Loucy (cell line): Measurements from ENCODE around the gene GDNF.

Source experiments
- CTCF ChIP-seq: fragments of 200-600 bp; sonication (generic); conservative IDR thresholded peaks from 2 replicates; pipeline ENCODE4 v1.5.1; 2014; ENCODE audit warnings: mild to moderate bottlenecking, antibody characterized with exemption, low read length
- EZH2phosphoT487 ChIP-seq: fragments of 200-600 bp; IDR thresholded peaks from 2 replicates; pipeline ENCODE4 v1.6.1; 2018; ENCODE audit warnings: antibody characterized with exemption, mild to moderate bottlenecking, moderate library complexity, borderline replicate concordance

- no peak for TF ChIP-seq CTCF
- no peak for TF ChIP-seq EZH2phosphoT487
Measured at GRCh38 chr5:37786416-37786815, 53.4 kb downstream of the GDNF start.
